ENCODE data around the gene GPHN.

Gene GPHN

GRCh38 chr14:67207810-67208209, 699.9 kb downstream of the GPHN start:
- no peaks in the 10 kb centered on the region for H3K27me3 ChIP-seq (ENCODE audit: control insufficient read depth in 2 of 2, insufficient read depth in 2 of 2, low read length in 2 of 2)
- H3K9me3 ChIP-seq (ENCODE audit: control insufficient read depth in 2 of 2, low read length in 2 of 2): no peaks in the 10 kb centered on the region
- H3K4me3 ChIP-seq (ENCODE audit: low read length in 2 of 2): no peak overlapping the region
- no peak overlapping the region for H3K27ac ChIP-seq (ENCODE audit: low read depth in 2 of 2, low read length in 2 of 2)
- H3K36me3 ChIP-seq (ENCODE audit: control insufficient read depth in 2 of 2, insufficient read depth in 2 of 2, low read length in 2 of 2): no peaks in the 10 kb centered on the region
- H3K9ac ChIP-seq (ENCODE audit: low read depth in 1 of 2, low read length in 2 of 2): no peak overlapping the region
- no peaks in the 10 kb centered on the region for H3K4me1 ChIP-seq (ENCODE audit: control insufficient read depth in 2 of 2, insufficient read depth in 2 of 2, low read length in 2 of 2)

DNA sequence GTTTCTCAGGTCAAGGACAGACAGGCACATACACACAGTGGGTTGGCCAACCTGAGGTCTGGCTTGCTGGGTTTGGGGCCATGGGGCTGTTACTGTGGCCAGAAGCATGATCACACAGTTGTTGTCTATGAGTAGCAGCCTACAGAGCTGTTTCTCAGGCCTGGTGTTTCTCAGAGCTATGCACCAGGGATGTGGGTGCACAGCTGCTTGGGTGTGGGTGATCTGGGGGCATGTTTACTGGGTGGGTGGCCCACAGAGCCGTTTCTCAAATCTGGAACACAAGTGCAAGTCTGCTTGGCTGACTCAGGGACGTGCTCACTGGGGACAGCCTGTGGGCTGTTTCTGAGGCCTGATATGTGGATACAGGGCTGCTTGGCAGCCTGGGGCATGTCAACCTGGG, 710.2 kb downstream of the GPHN start:
- Histone ChIP-seq H3K36me3 (ENCODE audit: control insufficient read depth in 2 of 2, insufficient read depth in 2 of 2, low read length in 2 of 2) (no peaks in the 10 kb centered on the region), H3K9ac (ENCODE audit: low read depth in 1 of 2, low read length in 2 of 2) (no peak overlapping the region), H3K4me1 (ENCODE audit: control insufficient read depth in 2 of 2, insufficient read depth in 2 of 2, low read length in 2 of 2) (no peaks in the 10 kb centered on the region), H3K9me3 (ENCODE audit: control insufficient read depth in 2 of 2, low read length in 2 of 2) (no peaks in the 10 kb centered on the region), H3K27ac (ENCODE audit: low read depth in 2 of 2, low read length in 2 of 2) (no peak overlapping the region), H3K4me3 (ENCODE audit: low read length in 2 of 2) (no peak overlapping the region), H3K27me3 (ENCODE audit: control insufficient read depth in 2 of 2, insufficient read depth in 2 of 2, low read length in 2 of 2) (no peaks in the 10 kb centered on the region)

DNA sequence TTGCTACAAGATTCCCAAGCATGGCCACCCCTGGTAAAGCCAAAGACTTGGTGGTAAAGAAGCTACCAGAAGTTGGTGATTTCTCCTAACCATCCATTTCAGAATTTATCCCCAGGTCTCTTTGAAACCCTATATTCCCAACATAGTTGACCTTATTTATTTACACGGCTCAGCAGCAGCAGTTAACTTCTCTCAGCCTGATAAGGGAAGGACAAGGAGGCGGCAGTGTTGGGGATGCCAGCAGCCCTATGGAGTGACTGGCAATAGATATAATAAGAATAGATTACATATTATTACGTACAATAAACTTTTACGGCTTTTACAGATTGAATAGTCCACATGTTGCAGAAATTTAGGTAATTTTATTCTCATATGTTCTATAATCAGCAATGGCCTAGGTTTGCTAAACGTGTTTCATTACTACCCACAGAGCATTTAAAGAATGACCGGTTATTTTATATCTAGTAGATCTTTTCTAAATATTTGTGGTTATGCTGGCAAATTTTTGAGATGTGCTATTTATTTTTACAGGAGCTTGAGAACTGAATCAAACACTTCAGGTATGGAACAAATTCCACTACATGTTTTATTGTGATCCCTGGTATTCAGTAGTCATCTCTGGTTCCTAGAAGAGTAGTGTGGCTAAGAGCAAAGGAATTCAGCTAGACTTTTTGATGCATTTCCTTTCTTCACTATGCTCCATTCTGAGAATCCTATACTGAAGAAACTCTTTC, 713.5 kb downstream of the GPHN start:
- H3K9me3 ChIP-seq (ENCODE audit: control insufficient read depth in 2 of 2, low read length in 2 of 2): no peaks in the 10 kb centered on the region
- H3K4me3 ChIP-seq (ENCODE audit: low read length in 2 of 2): no peak overlapping the region
- no peaks in the 10 kb centered on the region for H3K27me3 ChIP-seq (ENCODE audit: control insufficient read depth in 2 of 2, insufficient read depth in 2 of 2, low read length in 2 of 2)
- no peak overlapping the region for H3K9ac ChIP-seq (ENCODE audit: low read depth in 1 of 2, low read length in 2 of 2)
- no peak overlapping the region for H3K27ac ChIP-seq (ENCODE audit: low read depth in 2 of 2, low read length in 2 of 2)
- no peaks in the 10 kb centered on the region for H3K4me1 ChIP-seq (ENCODE audit: control insufficient read depth in 2 of 2, insufficient read depth in 2 of 2, low read length in 2 of 2)
- no peaks in the 10 kb centered on the region for H3K36me3 ChIP-seq (ENCODE audit: control insufficient read depth in 2 of 2, insufficient read depth in 2 of 2, low read length in 2 of 2)

GRCh38 chr14:67221982-67222328, 714.0 kb downstream of the GPHN start:
- Histone ChIP-seq H3K36me3 (ENCODE audit: control insufficient read depth in 2 of 2, insufficient read depth in 2 of 2, low read length in 2 of 2) (no peaks in the 10 kb centered on the region), H3K9me3 (ENCODE audit: control insufficient read depth in 2 of 2, low read length in 2 of 2) (no peaks in the 10 kb centered on the region), H3K27me3 (ENCODE audit: control insufficient read depth in 2 of 2, insufficient read depth in 2 of 2, low read length in 2 of 2) (no peaks in the 10 kb centered on the region), H3K4me3 (ENCODE audit: low read length in 2 of 2) (no peak overlapping the region), H3K9ac (ENCODE audit: low read depth in 1 of 2, low read length in 2 of 2) (no peak overlapping the region), H3K27ac (ENCODE audit: low read depth in 2 of 2, low read length in 2 of 2) (no peak overlapping the region), H3K4me1 (ENCODE audit: control insufficient read depth in 2 of 2, insufficient read depth in 2 of 2, low read length in 2 of 2) (no peaks in the 10 kb centered on the region)

DNA sequence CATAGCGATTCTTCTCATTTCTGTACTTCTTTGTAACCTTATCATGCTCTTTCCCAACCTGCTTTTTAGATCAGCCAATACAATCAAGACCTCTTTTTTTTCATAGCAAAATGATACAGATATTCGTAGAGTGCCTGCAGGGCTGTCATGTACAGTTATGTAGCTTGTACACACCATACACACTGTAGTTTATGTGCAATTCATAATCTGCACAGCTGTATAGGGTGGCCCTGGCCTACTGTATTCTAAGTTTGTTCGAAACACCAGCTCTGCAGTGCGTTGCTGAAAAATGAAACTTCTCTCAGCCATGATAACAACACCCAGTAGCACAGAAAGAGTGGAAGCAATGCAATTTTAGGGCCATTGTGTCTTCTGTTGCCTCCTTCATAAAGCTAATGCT, 717.6 kb downstream of the GPHN start:
- Histone ChIP-seq H3K4me1 (ENCODE audit: control insufficient read depth in 2 of 2, insufficient read depth in 2 of 2, low read length in 2 of 2) (no peaks in the 10 kb centered on the region), H3K27me3 (ENCODE audit: control insufficient read depth in 2 of 2, insufficient read depth in 2 of 2, low read length in 2 of 2) (no peaks in the 10 kb centered on the region), H3K9ac (ENCODE audit: low read depth in 1 of 2, low read length in 2 of 2) (no peak overlapping the region), H3K27ac (ENCODE audit: low read depth in 2 of 2, low read length in 2 of 2) (no peak overlapping the region), H3K36me3 (ENCODE audit: control insufficient read depth in 2 of 2, insufficient read depth in 2 of 2, low read length in 2 of 2) (no peaks in the 10 kb centered on the region), H3K4me3 (ENCODE audit: low read length in 2 of 2) (no peak overlapping the region), H3K9me3 (ENCODE audit: control insufficient read depth in 2 of 2, low read length in 2 of 2) (no peaks in the 10 kb centered on the region)

GRCh38 chr14:67228325-67228984, 720.5 kb downstream of the GPHN start:
- no peaks in the 10 kb centered on the region for H3K27me3 ChIP-seq (ENCODE audit: control insufficient read depth in 2 of 2, insufficient read depth in 2 of 2, low read length in 2 of 2)
- no peak overlapping the region for H3K27ac ChIP-seq (ENCODE audit: low read depth in 2 of 2, low read length in 2 of 2)
- no peak overlapping the region for H3K4me3 ChIP-seq (ENCODE audit: low read length in 2 of 2)
- H3K4me1 ChIP-seq (ENCODE audit: control insufficient read depth in 2 of 2, insufficient read depth in 2 of 2, low read length in 2 of 2): no peaks in the 10 kb centered on the region
- H3K36me3 ChIP-seq (ENCODE audit: control insufficient read depth in 2 of 2, insufficient read depth in 2 of 2, low read length in 2 of 2): no peaks in the 10 kb centered on the region
- no peak overlapping the region for H3K9ac ChIP-seq (ENCODE audit: low read depth in 1 of 2, low read length in 2 of 2)
- H3K9me3 ChIP-seq (ENCODE audit: control insufficient read depth in 2 of 2, low read length in 2 of 2): no peaks in the 10 kb centered on the region

All from mucosa of rectum (tissue), 2 donors.